GM19099 (cell line): ENCODE data around the gene MLXIPL.

Experiments
- POLR2A ChIP-seq: IDR thresholded peaks from 3 replicates; pipeline ENCODE4 v1.6.1; 2011; ENCODE audit warnings: low read depth; ENCODE audit not compliant: insufficient read length; ENCODE audit errors: extremely low read depth

MLXIPL gene

DNA sequence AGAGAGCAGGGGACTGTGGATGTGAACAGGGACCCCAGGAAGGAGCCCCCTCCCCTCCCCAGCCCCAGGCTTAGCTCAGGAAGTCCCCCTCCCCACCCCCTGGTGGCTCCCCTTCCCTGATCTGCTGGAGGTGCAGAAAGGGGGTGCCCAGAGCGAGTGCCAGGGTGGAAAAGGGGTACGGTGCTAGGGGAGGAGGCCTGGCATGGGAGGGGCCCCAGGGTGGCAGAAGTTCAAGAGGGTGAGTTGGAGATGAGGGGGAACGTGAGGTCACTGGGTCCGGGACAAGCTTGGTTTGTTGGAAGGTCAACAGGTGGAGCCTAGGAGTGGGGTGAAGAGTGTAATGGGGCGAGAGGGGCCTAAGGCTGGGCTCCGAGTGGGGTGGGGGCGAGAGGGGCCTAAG lies 24.4 kb downstream of the MLXIPL start:
- no peak for TF ChIP-seq POLR2A

DNA sequence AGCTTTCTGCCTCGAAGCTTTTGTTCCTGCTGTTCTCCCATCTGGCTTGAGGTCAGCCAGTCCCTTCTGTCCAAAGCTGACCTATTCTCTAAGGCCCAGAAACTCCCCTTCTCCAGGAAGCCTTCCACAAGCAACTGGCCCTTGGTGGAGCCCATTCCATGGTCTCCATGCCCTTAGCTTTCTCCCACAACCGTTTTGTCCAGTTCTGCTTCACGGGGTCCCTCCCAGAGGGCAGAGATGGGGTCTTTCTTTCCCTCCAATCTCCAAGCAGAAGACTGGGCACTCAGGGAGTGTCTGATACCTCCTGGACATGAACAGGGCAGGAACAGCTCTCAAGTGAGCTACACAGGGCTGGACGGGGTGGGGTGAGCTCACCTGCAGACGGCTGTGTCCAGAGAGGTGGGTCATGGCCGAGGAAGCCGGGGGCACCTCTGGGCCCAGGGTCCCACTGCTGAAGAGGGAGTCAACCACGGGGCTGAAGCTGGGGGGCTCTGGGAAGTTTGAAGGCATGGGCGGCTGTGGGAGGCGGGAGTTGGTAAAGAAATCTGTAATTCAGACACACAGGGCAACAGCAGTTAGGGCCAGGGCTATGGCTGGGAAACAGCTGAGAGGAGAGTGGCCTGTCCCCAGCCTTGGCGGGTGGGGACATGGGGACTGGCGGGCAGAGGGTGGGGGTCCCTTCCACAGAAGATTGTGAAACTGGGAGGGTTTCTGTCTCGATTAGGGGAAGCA lies 25.0 kb downstream of the MLXIPL start:
- no peak for TF ChIP-seq POLR2A

DNA sequence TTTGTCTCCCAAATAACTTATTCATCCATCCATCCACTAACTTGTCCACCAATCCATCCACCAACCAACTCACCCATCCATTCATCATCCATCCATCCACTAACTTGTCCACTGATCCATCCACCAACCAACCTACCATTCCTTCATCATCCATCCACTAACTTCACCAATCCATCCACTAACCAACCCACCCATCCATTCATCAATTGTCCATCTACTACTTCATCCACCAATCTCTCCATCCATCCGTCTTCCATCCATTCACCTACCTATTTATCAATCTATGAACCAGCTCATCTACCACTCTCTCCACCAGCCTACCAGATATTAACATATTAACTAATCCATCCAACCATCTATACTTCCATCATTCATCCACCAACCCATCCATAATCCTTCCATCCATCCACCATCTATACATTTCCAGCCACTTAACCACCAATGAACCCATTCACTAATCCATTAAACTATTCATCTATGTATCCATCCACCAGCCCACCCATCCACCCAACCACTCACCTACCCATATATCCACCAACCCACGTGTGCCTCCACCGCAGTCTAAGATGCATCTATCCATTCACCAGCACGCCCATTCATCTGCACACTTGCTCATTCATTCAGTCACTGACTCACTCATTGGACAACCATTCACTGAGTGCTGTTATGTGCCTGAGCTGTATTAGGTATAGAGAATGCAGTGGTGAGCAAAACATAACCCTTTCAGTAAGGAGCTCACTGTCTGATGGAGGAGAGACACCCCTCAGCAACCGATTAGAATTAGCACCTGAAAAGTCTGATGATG lies 26.1 kb downstream of the MLXIPL start:
- no peak for TF ChIP-seq POLR2A

DNA sequence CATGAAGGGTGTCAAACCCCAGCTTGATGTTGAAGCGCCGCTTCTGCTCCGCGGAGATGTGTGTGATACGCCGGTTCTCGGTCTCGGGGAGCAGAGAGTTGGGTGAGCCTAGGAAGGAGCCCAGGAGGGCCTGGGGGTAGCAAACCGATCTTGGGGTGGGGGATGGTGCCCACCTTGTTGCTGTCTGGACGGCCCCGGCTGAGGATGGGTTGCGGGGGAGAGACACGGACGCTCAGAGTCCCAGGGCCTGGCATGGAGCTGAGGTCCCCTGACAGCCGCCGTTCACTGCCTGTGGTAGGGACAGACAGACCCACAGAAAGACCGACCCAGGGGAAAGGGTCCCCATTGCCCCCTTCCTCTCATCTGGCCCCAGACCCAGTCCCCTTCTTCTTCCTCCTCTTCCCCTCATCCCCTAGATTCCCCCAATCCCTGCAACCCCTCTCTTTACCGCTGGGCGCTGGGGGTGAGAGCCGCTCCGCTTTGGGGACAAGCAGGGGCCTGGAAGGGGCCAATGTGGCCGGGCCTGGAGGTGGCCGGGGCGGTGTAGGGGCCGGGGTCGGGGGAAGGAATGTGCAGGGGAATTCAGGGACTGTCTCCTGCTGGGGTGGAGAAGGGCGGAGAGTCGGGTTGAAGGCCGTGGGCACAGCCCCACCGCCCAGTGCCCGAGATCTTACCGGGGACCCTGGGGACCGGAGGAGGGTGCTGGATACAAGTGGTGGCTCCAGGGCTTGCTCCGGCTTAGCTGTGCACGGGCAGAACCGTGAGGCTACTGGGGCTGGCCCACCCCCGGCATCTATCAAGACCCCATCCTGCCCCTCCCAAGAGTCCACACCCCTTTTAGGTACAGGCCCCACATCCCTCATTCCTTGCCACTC lies 27.9 kb downstream of the MLXIPL start:
- TF ChIP-seq POLR2A: no peak

DNA sequence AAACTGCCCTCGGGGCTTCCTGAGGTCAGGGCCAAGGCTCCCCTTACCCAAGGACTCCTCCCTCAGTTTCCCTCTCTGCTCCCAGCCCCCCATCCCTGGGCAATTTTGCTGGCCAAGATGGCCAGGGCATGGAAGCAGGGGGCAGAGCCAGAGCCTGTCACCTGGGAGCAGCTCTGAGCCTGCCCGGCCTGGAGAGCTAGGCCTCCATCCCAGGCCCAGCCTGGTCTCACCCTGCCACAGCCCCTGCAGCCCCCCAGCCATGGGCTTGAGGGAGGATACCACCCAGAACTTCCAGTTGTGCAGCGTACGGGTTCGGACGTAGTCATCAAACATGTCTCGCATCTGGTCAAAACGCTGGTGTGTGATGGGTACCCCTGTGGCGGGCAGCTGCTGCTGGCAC lies 29.0 kb downstream of the MLXIPL start:
- no peak for TF ChIP-seq POLR2A

DNA sequence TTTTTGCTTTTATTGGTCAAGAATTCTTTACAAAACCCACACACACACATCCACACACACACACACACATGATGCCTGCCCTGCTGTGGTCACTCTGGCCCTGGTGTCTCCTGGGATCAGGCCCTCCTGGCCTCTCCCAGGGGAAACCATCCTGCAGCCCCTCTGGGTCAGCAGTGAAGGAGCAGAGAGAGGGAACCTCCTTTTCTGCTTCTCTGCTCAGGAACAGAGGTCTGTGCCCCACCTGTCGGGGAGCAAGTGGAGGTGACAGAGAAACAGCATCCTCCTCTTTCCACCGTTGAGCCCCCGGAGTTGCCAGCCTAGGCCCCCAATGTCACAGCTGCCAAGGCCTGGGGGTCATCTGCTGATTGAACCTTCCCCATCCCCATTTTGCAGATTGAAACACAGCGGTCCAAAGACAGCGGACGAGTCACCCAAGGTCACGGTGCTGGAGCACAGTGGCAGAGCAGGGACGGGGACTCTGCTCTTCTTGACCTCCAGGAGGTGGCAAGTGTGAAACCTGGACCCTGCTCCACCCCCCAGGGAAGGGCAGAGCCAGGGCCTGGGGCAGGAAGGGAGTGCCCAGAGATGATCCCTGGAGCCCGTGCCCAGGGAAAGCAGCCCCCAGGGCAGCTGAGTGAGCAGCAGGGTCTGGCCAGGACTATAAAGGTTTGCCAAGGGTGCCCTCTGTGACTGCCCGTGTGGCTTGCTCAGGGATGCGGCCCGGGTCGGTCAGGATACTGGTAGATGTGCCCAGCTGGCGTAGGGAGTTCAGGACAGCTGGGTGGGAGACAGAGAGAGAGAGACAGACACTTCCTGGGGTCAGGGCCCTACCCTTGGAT lies 30.9 kb downstream of the MLXIPL start:
- TF ChIP-seq POLR2A: no peak

DNA sequence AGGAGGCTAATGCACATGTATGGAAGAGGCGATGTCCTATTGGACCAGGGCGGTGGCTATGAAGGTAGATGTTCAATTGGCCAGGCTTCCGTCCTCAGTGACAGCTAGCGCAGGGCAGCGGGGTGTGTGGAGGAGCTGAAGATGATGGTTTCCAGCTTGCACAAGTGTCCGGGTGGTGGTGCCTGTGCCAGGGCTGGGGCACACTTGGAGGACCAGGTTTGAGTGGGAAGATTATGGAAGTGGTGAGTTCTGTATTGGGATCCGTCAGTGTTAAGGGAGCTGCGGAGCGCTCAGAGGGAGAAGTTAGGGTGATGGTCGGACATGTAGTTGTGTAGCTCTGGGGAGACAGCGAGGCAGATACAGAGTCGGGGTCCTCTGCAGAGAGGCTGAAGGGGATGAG lies 37.4 kb downstream of the MLXIPL start:
- TF ChIP-seq POLR2A: no peak

DNA sequence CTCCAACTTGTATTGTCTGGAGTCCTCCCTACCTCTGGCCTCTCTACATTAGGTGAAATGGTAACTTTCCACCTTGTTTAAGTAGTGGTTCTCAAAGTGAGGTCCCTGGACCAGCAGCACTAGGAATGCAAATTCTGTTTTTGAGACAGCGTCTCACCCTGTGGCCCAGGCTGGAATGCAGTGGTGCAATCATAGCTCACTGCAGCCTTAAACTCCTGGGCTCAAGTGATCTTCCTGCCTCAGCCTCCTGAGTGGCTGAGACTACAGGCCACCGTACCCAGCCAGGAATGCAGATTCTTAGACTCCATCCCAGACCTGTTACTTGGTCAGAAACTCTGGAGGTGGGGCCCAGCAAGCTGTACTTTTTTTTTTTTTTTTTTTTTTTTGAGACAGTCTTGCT lies 39.1 kb downstream of the MLXIPL start:
- no peak for TF ChIP-seq POLR2A

DNA sequence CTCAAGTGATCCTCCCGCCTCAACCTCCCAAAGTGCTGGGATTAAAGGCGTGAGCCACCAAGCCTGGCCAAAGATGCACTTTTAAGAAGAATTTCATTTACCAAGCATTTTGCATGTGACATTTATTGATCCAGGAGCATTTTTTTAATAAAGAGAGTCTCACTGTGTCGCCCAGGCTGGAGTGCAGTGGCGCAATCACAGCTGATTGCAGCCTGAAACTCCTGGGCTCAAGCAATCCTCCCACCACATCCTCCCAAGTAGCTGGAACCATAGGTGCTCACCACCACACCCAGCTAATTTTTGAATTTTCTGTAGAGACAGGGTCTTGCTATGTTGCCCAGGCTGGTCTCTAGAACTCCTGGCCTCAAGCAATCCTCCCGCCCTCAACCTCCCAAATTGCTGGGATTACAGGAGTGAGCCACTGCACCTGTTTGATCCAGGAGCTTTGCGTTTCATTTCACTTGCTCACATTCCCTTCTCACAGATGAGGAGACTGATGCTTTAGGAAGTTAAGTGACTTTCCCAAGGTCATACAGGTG lies 41.6 kb downstream of the MLXIPL start:
- TF ChIP-seq POLR2A: no peak

DNA sequence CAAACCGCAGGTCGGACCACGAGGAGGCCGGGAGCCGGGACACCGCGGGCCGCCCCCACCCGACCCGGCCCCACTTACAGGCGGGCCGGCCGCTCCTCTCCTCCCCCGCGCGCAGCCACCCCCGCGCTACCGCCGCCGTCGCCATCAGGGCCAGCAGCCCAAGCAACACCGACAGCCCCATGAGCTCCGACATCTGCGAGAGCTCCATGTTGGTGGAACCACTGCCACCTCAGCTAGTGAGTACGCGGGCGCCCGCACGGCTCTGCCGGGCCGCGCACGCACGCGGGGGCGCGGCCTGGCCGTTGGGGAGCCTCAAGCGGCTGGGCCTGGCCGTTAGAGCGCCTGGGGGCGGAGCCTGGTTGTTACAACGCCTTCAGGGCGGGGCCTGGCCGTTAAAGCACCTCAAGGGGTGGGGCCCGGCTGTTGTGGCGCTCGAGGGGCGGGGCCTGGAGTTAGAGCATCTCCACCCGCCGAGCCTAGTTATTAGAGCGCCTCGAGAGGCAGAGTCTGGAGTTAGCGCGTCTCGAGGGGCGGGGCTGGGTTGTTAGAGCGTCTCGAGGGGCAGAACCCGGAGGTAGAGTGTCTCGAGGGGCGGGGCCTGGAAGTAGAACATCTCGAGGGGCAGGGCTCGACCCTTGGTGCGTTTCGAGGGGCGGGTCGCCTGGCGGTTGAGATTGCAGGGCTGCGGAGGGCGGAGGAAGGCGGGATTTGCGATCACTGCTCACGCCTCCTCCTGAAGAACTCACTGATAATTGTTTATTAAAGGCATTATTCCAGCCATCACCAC lies 45.8 kb downstream of the MLXIPL start, which contains the start of gene TBL2:
TSS of gene TBL2 (minus strand) at position 238 of the 787 bp plus-strand sequence. CDS start at position 208, 30 bp downstream.
- peak; percentile 98 for TF ChIP-seq POLR2A

DNA sequence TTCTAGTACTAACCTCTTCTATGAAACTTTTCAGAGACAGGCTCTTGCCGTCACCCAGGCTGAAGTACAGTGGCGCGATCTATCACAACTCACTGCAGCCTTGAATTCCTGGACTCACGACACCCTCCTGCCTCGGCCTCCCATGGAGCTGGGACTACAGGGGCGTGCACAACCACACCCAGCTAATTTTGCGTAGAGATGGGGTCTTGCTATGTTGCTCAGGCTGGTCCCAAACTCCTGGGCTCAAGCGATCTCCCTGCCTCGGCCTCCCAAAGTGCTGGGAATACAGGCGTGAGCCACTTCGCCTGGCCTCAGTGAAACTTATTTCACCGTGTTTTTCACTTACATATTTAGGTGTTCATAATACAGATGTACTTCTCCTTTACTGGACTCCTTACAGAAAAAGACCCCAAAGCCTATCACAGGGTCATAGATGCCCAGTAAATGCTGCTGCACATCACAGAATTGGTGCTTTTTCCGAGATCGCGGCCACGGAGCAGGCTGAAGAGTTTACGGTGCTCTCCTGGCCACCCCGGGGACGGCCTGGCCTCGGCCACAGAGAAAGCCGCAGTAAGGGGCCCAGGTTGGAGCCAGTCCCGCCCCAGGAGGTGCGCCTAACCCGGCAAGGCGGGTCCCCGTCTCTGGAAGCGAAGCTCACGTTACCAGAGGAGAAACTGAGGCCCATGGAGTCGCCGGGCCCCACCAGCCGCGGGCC lies 46.5 kb downstream of the MLXIPL start:
- TF ChIP-seq POLR2A: no peak

DNA sequence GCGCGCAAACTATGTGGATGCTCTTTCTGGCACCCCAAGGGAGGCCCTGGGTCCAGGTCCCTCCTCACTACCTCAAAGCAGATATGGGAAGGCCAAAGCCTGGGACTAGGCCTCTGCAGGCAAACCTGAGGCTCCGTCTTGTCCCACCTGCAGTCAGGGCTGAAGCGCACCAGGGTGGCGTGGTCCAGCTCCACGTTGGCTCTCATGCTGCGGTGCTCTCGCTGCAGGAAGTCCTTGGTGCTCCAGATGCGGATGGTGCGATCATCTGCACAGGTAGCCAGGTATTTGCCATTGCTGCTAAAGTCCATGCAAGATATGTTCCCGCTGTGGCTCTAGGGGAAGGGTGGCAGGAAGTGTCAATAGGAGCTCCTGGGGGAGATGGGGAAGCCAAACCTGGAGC lies 50.5 kb downstream of the MLXIPL start:
- no peak for TF ChIP-seq POLR2A

DNA sequence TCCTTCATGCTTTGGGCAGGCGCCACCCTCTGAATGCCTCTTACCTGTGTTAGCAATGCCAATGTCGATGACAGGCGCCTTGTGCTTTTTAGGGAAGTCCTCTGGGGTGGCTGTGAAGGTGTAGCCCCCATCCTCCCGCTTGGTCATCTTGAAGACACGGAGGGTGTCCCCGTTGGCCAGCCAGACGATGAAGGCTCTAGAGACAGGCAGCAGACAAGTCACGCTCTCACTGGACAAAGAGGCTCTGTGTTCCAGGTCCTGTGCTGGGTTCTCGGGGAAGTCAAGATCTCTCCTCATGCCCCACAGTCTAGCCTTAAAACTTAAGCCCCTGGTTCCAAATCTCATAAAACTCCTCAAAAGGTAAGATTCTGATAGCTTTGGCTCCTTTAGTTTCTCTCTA lies 51.0 kb downstream of the MLXIPL start:
- no peak for TF ChIP-seq POLR2A
